Measurements from ENCODE around the gene TRABD2B. TPM values are rescaled to one million over a fixed set of nuclear protein-coding genes. Genes with fewer than 3 reads are reported as not detected.

The TRABD2B gene
- total RNA-seq: not detected

- Mint-ChIP-seq H3K9me3 (no peaks in the 10 kb centered on the region), H3K36me3 (ENCODE audit: insufficient read depth) (no peaks in the 10 kb centered on the region), H3K4me3 (peak within 1 kb of the TSS; percentile 57), H3K27me3 (ENCODE audit: low read depth) (peaks cover 52% of the 10 kb centered on the region), H3K4me1 (ENCODE audit: low read depth) (peaks cover 6% of the 10 kb centered on the region)
- ATAC-seq (peak; percentile 83 to 87), DNase-seq (peak; percentile 50)
Measured at GRCh38 chr1:47997289-47998200, at the start of gene TRABD2B. TSS of gene TRABD2B (minus strand) at chr1:47997385.

- H3K27me3 Mint-ChIP-seq (ENCODE audit: low read depth): peaks cover 5% of the 10 kb centered on the region
- no peaks in the 10 kb centered on the region for H3K36me3 Mint-ChIP-seq (ENCODE audit: insufficient read depth)
- ATAC-seq: no peak
- DNase-seq: no peak
- no peak overlapping the region for H3K4me3 Mint-ChIP-seq
- H3K4me1 Mint-ChIP-seq (ENCODE audit: low read depth): no peaks in the 10 kb centered on the region
- H3K9me3 Mint-ChIP-seq: no peaks in the 10 kb centered on the region
Measured at GRCh38 chr1:48044311-48044710, 47.1 kb upstream of the TRABD2B start.

GRCh38 chr1:48043622-48044021 lies 46.4 kb upstream of the TRABD2B start:
- DNase-seq: no peak
- H3K4me3 Mint-ChIP-seq: no peak overlapping the region
- ATAC-seq: no peak
- no peaks in the 10 kb centered on the region for H3K9me3 Mint-ChIP-seq
- no peaks in the 10 kb centered on the region for H3K36me3 Mint-ChIP-seq (ENCODE audit: insufficient read depth)
- peaks cover 4% of the 10 kb centered on the region for H3K27me3 Mint-ChIP-seq (ENCODE audit: low read depth)
- no peaks in the 10 kb centered on the region for H3K4me1 Mint-ChIP-seq (ENCODE audit: low read depth)

- H3K9me3 Mint-ChIP-seq: no peaks in the 10 kb centered on the region
- H3K4me3 Mint-ChIP-seq: no peak overlapping the region
- H3K36me3 Mint-ChIP-seq (ENCODE audit: insufficient read depth): no peaks in the 10 kb centered on the region
- ATAC-seq (no peak), DNase-seq (no peak)
- no peaks in the 10 kb centered on the region for H3K27me3 Mint-ChIP-seq (ENCODE audit: low read depth)
- no peaks in the 10 kb centered on the region for H3K4me1 Mint-ChIP-seq (ENCODE audit: low read depth)
Measured at GRCh38 chr1:48040154-48040553, 43.0 kb upstream of the TRABD2B start.

GRCh38 chr1:48039088-48040054 lies 42.2 kb upstream of the TRABD2B start:
- DNase-seq (no peak), ATAC-seq (no peak)
- Mint-ChIP-seq H3K27me3 (ENCODE audit: low read depth) (no peaks in the 10 kb centered on the region), H3K4me3 (no peak overlapping the region), H3K4me1 (ENCODE audit: low read depth) (no peaks in the 10 kb centered on the region), H3K9me3 (no peaks in the 10 kb centered on the region), H3K36me3 (ENCODE audit: insufficient read depth) (no peaks in the 10 kb centered on the region)

GRCh38 chr1:48038270-48038767 lies 41.1 kb upstream of the TRABD2B start:
- no peaks in the 10 kb centered on the region for H3K4me1 Mint-ChIP-seq (ENCODE audit: low read depth)
- ATAC-seq (no peak), DNase-seq (no peak)
- H3K27me3 Mint-ChIP-seq (ENCODE audit: low read depth): no peaks in the 10 kb centered on the region
- no peak overlapping the region for H3K4me3 Mint-ChIP-seq
- H3K9me3 Mint-ChIP-seq: no peaks in the 10 kb centered on the region
- H3K36me3 Mint-ChIP-seq (ENCODE audit: insufficient read depth): no peaks in the 10 kb centered on the region

GRCh38 chr1:48036710-48037355 lies 39.6 kb upstream of the TRABD2B start:
- Mint-ChIP-seq H3K9me3 (no peaks in the 10 kb centered on the region), H3K4me1 (ENCODE audit: low read depth) (no peaks in the 10 kb centered on the region), H3K36me3 (ENCODE audit: insufficient read depth) (no peaks in the 10 kb centered on the region), H3K4me3 (no peak overlapping the region), H3K27me3 (ENCODE audit: low read depth) (peaks cover 2% of the 10 kb centered on the region)
- DNase-seq: no peak
- ATAC-seq: no peak

- Mint-ChIP-seq H3K4me3 (no peak overlapping the region), H3K4me1 (ENCODE audit: low read depth) (no peaks in the 10 kb centered on the region), H3K9me3 (no peaks in the 10 kb centered on the region), H3K36me3 (ENCODE audit: insufficient read depth) (no peaks in the 10 kb centered on the region), H3K27me3 (ENCODE audit: low read depth) (peaks cover 2% of the 10 kb centered on the region)
- ATAC-seq: no peak
- DNase-seq: no peak
Measured at GRCh38 chr1:48035371-48036141, 38.4 kb upstream of the TRABD2B start.

GRCh38 chr1:48033495-48034045 lies 36.4 kb upstream of the TRABD2B start:
- no peaks in the 10 kb centered on the region for H3K9me3 Mint-ChIP-seq
- DNase-seq: no peak
- no peaks in the 10 kb centered on the region for H3K4me1 Mint-ChIP-seq (ENCODE audit: low read depth)
- no peak for ATAC-seq
- H3K27me3 Mint-ChIP-seq (ENCODE audit: low read depth): peaks cover 6% of the 10 kb centered on the region
- no peaks in the 10 kb centered on the region for H3K36me3 Mint-ChIP-seq (ENCODE audit: insufficient read depth)
- no peak overlapping the region for H3K4me3 Mint-ChIP-seq

- ATAC-seq: no peak
- no peak for DNase-seq
- Mint-ChIP-seq H3K9me3 (no peaks in the 10 kb centered on the region), H3K4me1 (ENCODE audit: low read depth) (no peaks in the 10 kb centered on the region), H3K36me3 (ENCODE audit: insufficient read depth) (no peaks in the 10 kb centered on the region), H3K27me3 (ENCODE audit: low read depth) (peaks cover 6% of the 10 kb centered on the region), H3K4me3 (no peak overlapping the region)
Measured at GRCh38 chr1:48031676-48032075, 34.5 kb upstream of the TRABD2B start.

- DNase-seq (no peak), ATAC-seq (no peak)
- no peaks in the 10 kb centered on the region for H3K4me1 Mint-ChIP-seq (ENCODE audit: low read depth)
- peaks cover 6% of the 10 kb centered on the region for H3K27me3 Mint-ChIP-seq (ENCODE audit: low read depth)
- no peak overlapping the region for H3K4me3 Mint-ChIP-seq
- no peaks in the 10 kb centered on the region for H3K36me3 Mint-ChIP-seq (ENCODE audit: insufficient read depth)
- H3K9me3 Mint-ChIP-seq: no peaks in the 10 kb centered on the region
Measured at GRCh38 chr1:48030696-48031365, 33.6 kb upstream of the TRABD2B start.

GRCh38 chr1:48030211-48030610 lies 33.0 kb upstream of the TRABD2B start:
- no peaks in the 10 kb centered on the region for H3K4me1 Mint-ChIP-seq (ENCODE audit: low read depth)
- H3K27me3 Mint-ChIP-seq (ENCODE audit: low read depth): peaks cover 6% of the 10 kb centered on the region
- ATAC-seq: no peak
- H3K36me3 Mint-ChIP-seq (ENCODE audit: insufficient read depth): no peaks in the 10 kb centered on the region
- H3K9me3 Mint-ChIP-seq: no peaks in the 10 kb centered on the region
- no peak for DNase-seq
- H3K4me3 Mint-ChIP-seq: no peak overlapping the region
